HuH-7 (cell line): ENCODE data around the gene CUBN.
"Not testable (repeated sequence)": the region's sequence is repeated elsewhere in the genome, so short reads cannot be mapped to it uniquely, and the experiment has no call there.

Source experiments
- DNase-seq: peaks from one replicate; pipeline ENCODE4 v3.0.0; 2011; ENCODE audit warnings: low spot score

Gene CUBN

DNA sequence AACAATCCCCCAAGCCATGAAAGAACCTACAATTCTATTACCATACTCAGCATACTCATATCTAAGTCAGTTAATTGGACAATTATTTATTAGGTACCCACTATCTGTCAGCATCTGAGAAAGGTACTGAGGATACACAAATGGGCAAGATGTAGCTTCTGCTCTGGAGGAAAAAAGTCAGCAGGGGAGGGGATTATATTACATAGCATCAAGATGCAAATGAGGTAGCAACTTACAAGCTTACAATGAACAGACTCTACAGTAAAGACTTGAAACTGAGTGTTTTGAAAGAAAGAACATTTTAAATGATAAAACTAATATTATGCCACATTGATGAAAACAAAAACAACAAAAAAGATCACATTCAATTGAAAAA is 10.8 kb upstream of the CUBN start:
- no peak for DNase-seq

DNA sequence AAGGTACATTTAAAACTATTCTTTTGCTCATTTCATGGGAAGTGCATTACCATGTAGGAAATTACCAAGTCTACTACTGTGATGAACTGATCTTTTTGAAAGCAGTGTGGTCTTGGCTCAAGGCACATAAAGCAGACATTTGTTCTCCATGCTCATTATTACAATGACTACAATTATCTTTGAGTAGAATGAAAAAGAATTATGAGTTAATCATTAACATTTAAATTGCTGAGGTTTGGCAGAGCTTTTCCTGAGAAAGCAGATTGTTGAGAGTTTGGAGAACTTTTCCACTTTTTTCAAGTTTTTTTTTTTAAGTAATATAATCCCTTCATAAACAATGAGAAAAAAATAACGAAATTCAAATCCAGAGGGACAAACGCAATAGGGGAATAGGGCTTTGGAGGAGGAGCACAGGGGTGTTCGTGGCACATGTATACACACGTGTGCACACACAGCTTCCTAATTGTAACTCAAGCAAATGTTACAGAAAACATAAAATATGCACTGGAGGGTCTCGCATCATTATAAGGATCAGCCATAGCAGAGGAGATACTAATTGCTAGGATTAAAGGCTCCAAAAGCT is 8.9 kb upstream of the CUBN start:
- no peak for DNase-seq

DNA sequence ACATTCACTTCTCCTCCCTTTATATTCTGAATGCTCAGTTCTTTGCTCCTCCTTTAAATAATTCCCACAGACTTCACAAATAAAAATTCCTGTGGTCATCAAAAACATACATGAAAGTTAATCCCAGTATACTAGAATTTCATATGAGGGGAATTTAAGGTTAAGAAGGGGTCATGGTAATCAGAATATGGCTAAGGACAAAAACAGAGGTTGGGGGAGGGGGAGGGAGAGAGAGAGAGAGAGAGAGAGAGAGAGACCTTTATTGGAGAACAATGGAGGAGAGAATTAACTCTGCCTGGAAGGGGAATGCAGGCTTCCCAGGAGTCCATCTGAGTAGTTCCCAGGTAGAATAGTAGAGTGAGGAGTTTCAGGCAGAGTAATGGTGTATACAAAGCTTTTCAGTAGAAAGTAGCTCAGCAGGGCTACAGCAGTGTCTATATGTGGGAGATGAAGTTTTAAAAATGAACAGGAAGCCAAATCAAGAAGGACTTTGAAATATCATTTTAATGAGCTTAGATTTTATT is 5.2 kb upstream of the CUBN start:
- no peak for DNase-seq

DNA sequence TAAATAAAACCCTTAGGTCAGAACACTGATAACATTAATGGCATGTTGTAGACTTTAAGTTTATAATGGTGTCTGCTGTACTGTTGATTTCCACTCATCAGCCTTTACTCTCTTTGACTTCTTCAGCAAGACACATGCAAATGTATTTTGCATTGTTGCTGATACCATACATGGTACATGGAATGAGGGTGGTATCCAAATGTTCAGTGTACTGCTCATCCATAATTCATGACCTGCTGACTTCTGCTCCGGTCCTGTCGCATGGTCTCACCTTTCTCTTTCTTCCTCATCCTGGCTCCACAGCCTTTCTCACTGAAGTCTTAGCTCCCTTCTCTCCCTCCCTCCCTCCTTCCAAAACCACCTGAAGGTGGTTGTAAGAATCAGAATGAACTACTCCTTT is 4.7 kb upstream of the CUBN start:
- DNase-seq, result no peak

DNA sequence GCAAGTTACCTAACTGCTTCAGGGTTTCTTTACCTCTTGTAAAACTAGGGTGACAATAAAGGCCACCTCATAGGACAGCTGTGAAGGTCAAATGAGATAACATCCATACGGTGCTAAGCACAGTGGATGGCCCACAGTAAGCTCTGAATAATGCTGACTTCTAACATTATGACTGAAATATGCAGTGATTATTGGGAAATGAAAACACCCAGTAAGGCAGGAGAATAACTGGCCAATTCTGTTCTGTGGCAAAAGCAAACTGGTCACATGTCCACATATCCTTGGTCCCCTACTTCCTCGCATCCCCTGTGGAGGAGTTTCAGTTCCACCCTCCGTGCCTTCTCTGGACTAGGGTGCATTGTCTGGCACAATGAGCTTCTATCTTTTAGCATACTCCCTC is 1.4 kb downstream of the CUBN start:
- DNase-seq, result no peak

DNA sequence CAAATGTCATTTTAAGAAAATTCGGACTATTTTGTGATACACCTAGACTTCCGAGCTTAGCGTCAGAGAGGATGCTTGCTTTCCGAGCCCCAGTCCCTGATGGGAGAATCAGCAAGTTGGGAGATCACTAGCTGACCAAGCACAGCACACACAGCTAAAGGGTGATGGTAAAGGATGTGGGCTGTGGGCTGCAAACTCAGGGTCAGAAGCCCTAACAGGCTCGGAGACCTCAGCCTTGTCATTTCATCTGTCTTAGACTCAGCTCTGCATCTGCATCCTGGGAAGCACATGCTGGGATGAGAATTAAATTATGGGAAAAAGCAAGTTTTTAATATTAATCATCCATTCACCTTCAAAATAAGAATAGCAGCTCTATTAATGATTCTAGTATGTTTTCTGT is 3.3 kb downstream of the CUBN start:
- no peak for DNase-seq

DNA sequence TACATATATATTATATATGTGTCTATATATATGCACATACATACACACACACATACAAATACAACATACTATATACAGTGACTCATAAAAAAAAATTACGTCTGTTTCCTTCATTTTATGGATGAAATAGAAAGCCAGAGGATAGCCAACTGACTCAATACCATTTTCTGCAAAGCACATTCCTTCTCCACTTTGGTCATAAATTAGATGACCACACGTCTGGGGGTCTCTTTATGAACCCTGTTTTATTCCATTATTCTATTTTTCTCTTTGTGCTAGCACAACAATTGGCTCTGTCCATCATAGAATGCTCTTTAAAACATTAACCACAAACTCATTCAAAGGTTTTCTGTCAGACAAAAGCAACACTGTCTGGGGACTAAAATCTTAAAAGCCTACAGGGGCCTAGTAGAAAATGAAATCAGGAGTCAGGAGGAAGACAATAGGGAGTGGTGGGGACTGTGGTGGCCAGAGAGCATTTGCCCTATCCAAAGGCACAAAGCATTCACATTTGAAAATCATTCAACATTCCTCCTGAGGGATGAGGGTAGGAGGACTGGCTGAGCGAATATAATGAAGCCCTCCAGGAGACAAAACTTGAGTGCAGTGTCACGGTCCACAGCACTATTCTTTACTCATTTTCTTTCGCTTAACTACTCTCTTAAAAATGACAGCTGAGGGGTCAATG is 4.3 kb downstream of the CUBN start:
- no peak for DNase-seq

DNA sequence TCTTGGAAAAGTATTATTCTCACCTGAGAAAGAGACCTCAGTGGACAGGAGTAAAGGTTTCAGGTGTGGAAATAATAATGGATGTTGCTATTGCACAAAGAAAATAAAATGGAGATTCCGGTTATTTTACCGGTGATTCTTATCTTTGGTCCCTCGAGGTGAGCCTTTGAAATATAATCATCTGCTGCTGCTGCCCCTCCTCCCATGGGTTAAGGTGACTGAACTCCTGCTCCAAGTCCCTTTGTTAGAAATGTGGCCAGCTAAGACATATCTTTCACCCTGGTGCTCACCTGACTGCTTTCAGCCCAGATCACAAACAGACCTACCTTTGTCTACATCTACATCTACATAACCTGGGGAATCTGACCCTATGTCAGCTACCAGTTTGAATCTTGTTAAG is 5.7 kb downstream of the CUBN start:
- no peak for DNase-seq

DNA sequence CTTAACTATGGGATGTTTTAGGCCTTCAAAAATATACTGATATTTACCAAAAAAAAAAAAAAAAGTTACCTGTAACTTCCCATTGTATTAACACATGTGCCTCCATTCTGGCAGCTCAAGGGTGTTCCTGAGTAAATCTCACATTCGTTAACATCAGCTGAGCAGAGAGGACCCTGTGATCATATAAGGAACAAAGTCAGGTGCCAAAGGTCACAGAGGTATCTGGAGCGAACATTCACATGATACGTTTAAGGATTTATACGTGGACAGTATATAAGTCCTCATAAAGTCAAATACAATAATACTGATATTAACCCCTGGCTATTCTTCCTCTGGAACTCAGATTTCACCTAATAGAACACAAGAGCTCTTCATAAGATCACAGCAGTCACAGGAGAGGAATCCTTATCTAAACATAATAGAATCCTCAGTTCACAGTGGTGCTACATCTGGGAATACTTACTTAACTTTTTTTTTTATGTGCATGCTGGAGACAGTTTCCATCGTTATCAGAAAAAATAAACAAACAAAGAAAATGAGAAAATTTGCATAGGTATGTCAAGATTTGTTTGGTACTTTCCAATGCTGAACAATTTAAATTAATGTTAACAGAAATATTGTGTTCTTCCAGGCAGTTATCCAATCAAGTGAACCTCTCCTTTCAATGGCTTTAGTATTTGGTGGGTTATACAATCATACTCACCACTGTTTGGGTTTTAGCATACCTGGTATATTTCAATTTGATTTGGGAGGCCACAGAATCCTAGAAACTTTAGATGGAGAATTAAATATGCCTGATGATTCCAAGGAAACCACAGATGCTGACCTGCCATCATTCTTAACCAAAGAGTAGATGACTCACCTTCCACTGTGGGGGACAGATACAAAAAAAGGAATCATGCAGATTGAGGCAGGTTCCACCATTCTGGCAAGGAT is 6.6 kb downstream of the CUBN start:
- DNase-seq, result no peak

DNA sequence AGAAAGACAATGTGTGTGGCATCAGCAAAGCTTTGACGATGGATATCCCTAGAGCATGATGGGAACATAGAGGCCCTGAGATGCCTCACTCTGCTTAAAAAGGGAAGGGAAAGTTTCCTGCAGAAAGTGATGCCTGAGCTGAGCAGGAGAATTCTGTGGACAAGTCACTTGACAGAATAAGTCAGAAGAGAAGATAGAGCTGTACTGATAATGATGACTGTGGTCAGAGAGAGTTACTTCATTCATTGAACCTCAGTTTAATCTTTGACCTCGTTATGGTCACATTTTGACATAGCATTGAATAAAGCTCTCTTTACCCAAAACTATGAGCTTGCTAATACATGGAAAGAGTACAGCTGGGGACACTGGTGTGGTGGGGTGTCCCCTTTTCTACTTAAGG is 7.6 kb downstream of the CUBN start:
- no peak for DNase-seq

DNA sequence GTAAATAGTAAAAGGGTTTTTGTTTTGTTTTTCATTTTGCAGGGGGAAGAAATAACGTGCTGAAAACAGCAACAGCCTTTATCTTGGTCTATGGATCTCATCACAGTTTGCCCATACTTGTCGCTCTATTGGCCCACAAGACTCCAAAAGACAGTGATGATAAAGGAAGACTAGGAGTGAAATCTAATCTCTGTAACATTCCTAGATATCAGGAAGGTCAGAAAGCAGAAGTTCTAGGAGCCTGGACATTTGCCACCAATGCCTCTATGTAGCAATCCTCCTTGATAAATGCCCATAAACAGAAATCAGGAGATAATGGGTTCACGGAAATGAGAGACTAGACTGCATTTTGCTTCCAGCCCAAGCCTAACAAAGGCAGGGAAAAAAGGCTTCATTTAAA is 8.9 kb downstream of the CUBN start:
- no peak for DNase-seq

DNA sequence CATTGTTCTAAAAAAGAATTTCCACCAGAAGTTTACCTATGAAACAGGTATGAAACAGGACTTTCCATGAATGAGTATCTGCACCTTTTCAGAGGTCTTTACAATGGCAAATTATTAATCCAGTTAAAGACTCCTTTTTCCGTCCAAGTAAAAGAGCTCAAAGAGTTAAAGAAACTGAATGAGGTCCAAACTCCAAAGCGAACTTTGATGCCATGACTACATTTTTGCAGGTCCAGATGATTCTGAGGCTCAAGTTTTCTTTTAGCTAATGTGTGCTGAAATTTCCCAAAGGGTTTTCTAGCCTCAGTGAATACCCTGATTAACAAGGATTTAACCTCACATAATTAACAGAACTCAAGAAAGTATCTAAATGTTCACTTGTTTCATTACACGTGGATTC is 9.8 kb downstream of the CUBN start:
- DNase-seq, result no peak

DNA sequence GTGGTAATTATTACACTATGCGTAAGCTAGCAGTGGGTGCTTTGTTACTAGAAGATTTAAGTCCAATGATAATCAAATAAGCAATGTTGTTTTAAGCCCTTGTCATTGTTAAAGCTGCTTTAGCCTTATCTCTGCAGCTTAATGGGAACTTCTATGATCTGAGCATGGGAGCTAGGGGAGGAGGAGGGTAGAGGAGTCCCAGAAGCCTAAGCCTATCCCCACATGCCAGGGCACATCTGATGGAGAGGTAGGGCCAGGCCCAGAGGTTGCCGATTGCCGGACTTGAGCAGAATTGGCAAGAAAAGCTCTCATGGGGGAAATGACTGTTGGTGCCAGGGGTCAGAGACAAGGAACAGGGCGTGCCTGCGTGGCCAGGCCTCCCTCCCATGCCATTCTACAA is 13.4 kb downstream of the CUBN start:
- no peak for DNase-seq

DNA sequence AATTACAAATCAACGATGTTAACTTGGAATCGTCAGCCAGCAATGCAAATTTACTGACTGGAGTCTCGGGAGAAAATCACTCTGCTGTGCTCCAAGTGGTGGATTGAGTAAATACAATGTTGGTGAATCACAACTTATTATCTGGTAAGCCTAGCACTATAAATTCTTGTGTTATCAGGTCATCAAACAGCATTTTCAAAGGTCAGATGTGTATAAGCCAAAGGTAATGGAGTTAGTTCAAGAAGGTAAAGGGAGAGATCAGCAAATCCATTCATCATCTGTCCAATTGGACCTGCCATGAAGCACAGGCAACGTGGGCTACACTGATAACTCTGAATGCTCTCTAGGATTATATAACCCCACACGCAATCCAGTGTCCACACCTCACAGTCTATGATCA is 13.9 kb downstream of the CUBN start:
- DNase-seq, result no peak

DNA sequence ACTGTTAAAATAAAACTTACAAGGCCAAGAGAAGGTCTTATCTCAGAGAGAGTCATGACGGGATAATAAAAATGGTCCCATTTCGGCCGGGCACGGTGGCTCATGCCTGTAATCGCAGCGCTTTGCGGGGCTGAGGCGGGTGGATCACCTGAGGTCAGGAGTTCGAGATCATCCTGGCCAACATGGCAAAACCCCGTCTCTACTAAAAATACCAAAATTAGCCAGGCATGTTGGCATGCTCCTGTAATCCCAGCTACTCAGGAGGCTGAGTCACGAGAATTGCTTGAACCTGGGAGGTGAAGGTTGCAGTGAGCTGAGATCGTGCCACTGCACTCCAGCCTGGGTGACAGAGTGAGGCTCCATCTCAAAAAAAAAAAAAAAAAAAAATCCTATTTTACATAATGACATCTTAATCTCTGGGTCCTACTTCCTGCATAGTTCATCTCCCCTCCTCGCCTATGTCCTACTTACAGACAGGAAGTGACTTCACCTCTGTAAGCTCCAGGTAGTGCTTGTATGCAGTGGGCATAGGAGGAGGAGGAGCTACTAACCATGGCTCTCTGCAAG is 14.7 kb downstream of the CUBN start:
- not testable (repeated sequence) for DNase-seq

DNA sequence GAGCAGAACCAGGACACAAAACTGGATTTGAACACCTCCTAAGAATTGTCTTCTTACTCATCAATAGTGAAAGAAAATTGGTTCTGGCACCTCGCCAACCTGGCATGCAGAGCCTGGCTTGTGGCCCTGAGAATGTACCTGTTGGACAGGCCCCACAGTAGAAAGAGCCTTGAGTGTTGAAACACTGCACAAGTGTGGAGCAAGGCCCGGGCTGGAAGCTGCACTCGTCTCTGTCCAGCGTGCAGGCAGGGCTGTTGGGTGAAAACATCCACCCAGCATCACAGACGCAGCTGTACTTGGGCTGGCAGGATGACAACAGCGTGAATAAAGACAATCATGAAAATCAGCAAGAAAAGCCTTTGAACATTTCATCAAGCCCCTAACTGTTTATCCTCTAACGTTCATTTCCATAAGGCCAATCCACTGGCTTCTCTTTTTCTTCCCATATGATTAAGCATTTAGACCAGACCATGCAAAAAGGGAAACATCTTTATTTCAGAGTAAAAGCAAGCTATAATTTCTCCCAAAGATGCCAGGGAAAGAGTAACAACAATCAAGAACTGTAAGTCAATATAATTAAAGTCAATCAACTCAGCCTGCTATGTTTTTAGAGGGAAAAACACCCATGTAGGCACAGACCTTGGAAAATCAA is 15.6 kb downstream of the CUBN start:
- DNase-seq, result no peak

DNA sequence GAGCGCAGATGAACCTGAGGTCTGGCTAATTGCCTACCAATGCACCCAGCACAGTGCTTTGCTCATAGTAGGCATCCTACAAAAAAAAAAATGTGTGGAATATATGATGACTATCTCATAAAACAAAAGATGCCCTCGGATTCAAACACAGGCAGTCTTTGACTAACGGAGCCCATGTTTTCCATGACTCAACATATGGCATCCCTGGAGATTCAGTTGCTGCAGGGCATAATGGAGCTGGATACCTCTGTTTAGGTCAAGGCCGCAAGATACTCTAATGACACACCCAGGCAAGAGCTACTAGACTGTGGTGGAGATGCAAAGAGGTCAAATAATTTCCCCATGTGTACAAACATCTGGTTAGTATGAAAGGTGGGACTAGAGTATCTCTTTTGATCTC is 16.3 kb downstream of the CUBN start:
- no peak for DNase-seq

DNA sequence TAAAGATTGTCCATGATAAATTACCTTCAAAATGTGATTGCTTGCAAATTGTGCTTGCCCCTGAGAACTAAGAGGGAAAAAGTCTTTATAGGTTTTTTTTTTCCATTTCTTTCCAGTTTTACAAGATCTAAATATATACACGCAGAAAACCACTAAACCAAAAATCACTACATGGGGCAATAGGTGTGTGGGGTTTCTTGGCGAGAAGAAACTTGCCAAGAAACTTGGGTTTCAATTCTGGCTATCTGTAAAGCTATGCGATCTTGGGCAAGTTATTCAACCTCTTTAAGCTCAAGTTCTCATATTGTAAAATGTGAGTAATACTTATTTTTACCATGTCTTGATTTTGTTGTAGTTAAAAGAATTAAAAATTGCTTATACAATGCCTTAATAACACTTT is 17.0 kb downstream of the CUBN start:
- no peak for DNase-seq

DNA sequence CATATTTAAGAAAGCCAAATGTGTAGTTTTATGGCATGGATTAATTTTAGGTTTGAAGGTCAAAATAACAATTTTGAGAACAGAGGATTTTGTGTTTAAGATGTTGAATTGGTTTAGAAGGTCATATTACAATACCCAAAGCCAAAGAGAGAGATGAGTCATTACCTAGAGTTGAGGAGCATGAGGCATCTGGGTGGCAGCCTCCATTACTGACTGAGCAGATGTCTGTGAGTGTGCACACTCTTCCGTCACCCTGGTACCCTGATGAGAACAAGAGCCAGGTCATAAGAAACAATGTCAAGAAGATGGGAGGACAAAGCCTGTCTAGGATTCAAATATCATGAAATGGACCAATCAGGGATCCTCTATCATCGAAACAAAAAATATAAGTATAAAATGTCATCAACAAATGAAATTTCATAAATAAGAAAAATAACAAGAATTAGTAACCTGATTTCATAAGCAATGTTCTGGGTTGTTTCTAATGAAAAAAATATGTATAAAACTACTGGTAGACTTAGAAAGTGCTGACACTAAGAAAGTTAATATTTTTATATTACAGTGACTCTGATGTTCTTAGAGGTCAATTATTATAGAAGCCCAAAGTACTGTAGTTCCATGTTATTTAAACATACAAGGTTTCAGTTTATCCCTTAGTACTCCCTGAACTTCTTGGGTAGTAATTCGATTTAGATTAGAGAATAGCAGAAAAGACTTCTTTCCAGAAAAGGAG is 20.0 kb downstream of the CUBN start:
- no peak for DNase-seq

DNA sequence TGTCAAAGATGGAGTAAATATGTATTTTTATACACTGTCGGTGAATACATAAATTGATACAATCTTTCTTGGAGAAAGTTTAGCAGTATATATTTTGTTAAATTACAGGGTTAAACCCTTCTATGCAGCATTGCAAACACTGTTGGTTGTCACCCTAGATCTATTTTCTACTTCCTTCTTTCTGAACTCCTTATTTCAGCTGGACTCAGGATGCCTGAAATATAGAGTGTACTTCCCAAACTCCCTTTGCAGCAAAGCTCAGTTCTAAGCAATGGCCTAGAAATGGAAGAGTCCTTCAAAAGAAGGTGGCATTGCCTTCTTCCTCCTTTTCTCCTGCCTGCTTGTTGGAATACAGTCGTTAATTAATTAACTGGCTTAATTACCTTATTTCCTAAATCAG is 20.6 kb downstream of the CUBN start:
- no peak for DNase-seq

DNA sequence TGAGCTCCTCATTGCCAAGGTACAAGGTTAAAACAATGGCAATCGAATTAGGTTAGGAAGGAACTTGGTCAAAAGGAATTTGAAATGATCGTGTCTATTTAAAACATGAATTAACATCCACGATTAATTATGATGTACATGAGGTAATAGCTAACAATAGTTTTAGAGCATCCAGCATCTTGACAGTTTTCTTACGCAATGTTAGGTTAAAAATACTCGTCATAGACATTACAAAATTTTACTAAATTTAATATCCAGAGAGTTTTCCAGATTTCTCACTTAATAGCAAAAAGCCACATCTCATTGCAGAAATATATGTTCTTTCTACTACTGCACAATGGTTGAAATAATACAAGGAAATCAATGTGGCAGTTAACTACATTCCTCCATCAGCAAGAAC is 22.6 kb downstream of the CUBN start:
- DNase-seq, result no peak

DNA sequence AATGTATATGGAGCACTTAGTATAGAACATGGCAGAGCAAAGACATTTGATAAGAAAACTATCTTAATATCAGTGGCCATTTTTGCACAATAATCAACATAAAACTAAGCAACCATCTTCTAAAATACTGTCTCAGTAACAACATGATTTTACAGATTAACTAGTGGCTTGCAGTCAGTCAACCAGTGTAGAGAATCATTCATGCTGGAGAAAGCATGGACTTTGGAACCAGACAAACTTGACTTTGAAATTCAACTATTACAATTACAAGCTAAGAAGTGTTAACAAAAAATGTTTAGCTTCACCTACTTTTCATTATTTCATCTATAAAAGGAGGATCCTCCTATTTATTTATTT is 27.7 kb downstream of the CUBN start:
- DNase-seq, result no peak
